ENCODE data around the gene CRX.

- TF ChIP-seq CTCF (IDR thresholded peaks at IDR 0.05) (no peak), POLR2A (IDR thresholded peaks at IDR 0.05) (no peak)
These were observed 17.7 kb downstream of the CRX start for GRCh38 chr19:47839411-47839810.

Data from prostate gland (tissue), 2 donors.